Fibroblast of skin of right quadriceps (primary cell): ENCODE results near the gene ZNF638.
A peak's percentile ranks its signal among the peaks of the same experiment; 100 is the strongest.
"Not testable (repeated sequence)": the region's sequence is repeated elsewhere in the genome, so short reads cannot be mapped to it uniquely, and the experiment has no call there.

Experiments
- DNase-seq: peaks from one replicate; pipeline ENCODE4 v3.0.0-alpha.2; 2013

Gene ZNF638

GRCh38 chr2:71331581-71332434 lies at the start of gene ZNF638:
Gene ZNF638 (plus strand): TSS chr2:71331782. CDS start chr2:71348955, 17,173 bp downstream.
- peak; percentile 91 for DNase-seq

- no peak for DNase-seq
These were observed 49.6 kb upstream of the ZNF638 start for GRCh38 chr2:71281950-71282349.

GRCh38 chr2:71282493-71282892 lies 49.1 kb upstream of the ZNF638 start:
- DNase-seq: no peak

- DNase-seq: no peak
These were observed 48.5 kb upstream of the ZNF638 start for GRCh38 chr2:71283131-71283530.

- no peak for DNase-seq
These were observed 45.9 kb upstream of the ZNF638 start for GRCh38 chr2:71285706-71286105.

- DNase-seq: no peak
These were observed 40.2 kb upstream of the ZNF638 start for GRCh38 chr2:71291398-71291797.

- no peak for DNase-seq
These were observed 39.4 kb upstream of the ZNF638 start for GRCh38 chr2:71292159-71292558.

GRCh38 chr2:71298914-71299313 lies 32.7 kb upstream of the ZNF638 start:
- DNase-seq: no peak

- peak; percentile 31 for DNase-seq
These were observed 32.1 kb upstream of the ZNF638 start for GRCh38 chr2:71299507-71299906.

GRCh38 chr2:71303849-71304248 lies 27.7 kb upstream of the ZNF638 start:
- no peak for DNase-seq

- DNase-seq: peak; percentile 57
These were observed 24.8 kb upstream of the ZNF638 start for GRCh38 chr2:71306762-71307161.

- no peak for DNase-seq
These were observed 18.4 kb upstream of the ZNF638 start for GRCh38 chr2:71313016-71313766.

GRCh38 chr2:71317060-71317459 lies 14.5 kb upstream of the ZNF638 start:
- DNase-seq: no peak

- DNase-seq: not testable (repeated sequence)
These were observed 13.7 kb upstream of the ZNF638 start for GRCh38 chr2:71317900-71318299.

- no peak for DNase-seq
These were observed 8.2 kb upstream of the ZNF638 start for GRCh38 chr2:71323386-71323785.

- DNase-seq: no peak
These were observed 4.6 kb upstream of the ZNF638 start for GRCh38 chr2:71326968-71327367.

GRCh38 chr2:71327916-71328315 lies 3.7 kb upstream of the ZNF638 start:
- no peak for DNase-seq

- no peak for DNase-seq
These were observed 1.4 kb upstream of the ZNF638 start for GRCh38 chr2:71330155-71330554.

- no peak for DNase-seq
These were observed 824 bp upstream of the ZNF638 start for GRCh38 chr2:71330585-71331330.

- not testable (repeated sequence) for DNase-seq
These were observed 326 bp upstream of the ZNF638 start for GRCh38 chr2:71331331-71331580.

- no peak for DNase-seq
These were observed 834 bp downstream of the ZNF638 start for GRCh38 chr2:71332435-71332796.

GRCh38 chr2:71333619-71334018 lies 2.0 kb downstream of the ZNF638 start:
- DNase-seq: no peak

GRCh38 chr2:71336384-71336783 lies 4.8 kb downstream of the ZNF638 start:
- DNase-seq: no peak

- DNase-seq: peak; percentile 11
These were observed 5.2 kb downstream of the ZNF638 start for GRCh38 chr2:71336802-71337201.
